Large intestine (tissue), 3 donors: ENCODE results near the gene ANKUB1. TPM values are rescaled to one million over a fixed set of nuclear protein-coding genes. Genes with fewer than 3 reads are reported as not detected.

ENCODE experiments used
- DNase-seq, 2 donors: peaks; one replicate each; pipeline versions ENCODE4 v3.0.0 to v3.0.0-alpha.2; 2013
- H3K27ac ChIP-seq: one replicate; pipeline ENCODE4 v1.5.1; 2013; ENCODE audit warnings: low read length
- H3K27me3 ChIP-seq: 2 replicates; pipeline ENCODE4 v1.6.1; 2013; ENCODE audit warnings: low read length; ENCODE audit not compliant: control insufficient read depth, insufficient read depth
- H3K36me3 ChIP-seq: 2 replicates; pipeline ENCODE4 v1.6.1; 2013; ENCODE audit warnings: low read length; ENCODE audit not compliant: control insufficient read depth, insufficient read depth
- H3K4me1 ChIP-seq: one replicate; pipeline ENCODE4 v1.6.1; 2013; ENCODE audit warnings: low read length; ENCODE audit not compliant: control insufficient read depth, insufficient read depth
- H3K4me3 ChIP-seq: one replicate; pipeline ENCODE4 v1.5.1; 2013; ENCODE audit warnings: low read length
- H3K9me3 ChIP-seq: one replicate; pipeline ENCODE4 v1.6.1; 2013; ENCODE audit warnings: mild to moderate bottlenecking, low read depth, low read length, moderate library complexity; ENCODE audit not compliant: control insufficient read depth
- WGBS: methylation state at CpG from one replicate; pipeline ENCODE4 v1.1.5; 2013; ENCODE audit warnings: low lambda C conversion rate; ENCODE audit not compliant: insufficient coverage; 5-methylcytosine and 5-hydroxymethylcytosine counted together
- polyA plus RNA-seq: library from polyadenylated mRNA; unstranded; fragments of 120-200 nt; gene quantifications from one replicate; pipeline ENCODE4 v1.2.1, GENCODE V29; 2013

ANKUB1 gene
- polyA plus RNA-seq, 1 donor: 0.12 TPM

- no peaks in the 10 kb centered on the region for H3K4me1 ChIP-seq
- peaks cover 28% of the 10 kb centered on the region for H3K27me3 ChIP-seq
- H3K4me3 ChIP-seq: no peak overlapping the region
- WGBS: no CpG with 5 or more reads among the region's 6 CpGs
- no peak for DNase-seq
- no peaks in the 10 kb centered on the region for H3K9me3 ChIP-seq
- H3K36me3 ChIP-seq: no peaks in the 10 kb centered on the region
- H3K27ac ChIP-seq: no peak overlapping the region
Observed at GRCh38 chr3:149767720-149768119, 24.6 kb downstream of the ANKUB1 start.

DNA sequence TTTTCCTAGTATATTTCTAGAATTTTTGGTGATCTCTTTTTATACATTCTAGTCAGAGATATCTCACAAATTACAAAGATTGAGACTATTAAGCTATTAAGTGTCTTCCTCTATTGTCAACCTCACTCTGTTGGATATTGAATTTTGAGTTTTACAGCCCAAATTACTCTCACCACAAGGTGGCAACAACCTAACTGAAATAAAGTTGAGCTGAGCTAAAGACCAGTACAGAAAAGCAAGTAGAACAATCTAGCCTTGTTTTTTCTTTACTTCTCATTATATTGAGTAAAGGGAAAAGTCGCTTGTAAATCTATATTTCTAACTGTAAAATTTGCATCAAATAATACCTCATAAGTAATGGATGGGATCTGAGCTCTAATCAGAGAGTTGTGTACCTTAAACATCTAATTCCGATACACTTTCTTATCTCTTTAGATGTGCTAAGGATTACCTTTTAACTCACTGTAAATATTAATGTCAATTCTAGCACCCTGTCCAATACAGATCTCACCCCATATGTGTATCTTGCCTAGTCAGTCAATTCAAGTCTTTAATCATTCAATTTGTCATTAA is 26.5 kb downstream of the ANKUB1 start:
- Histone ChIP-seq H3K4me1 (no peaks in the 10 kb centered on the region), H3K4me3 (no peak overlapping the region), H3K27me3 (peaks cover 30% of the 10 kb centered on the region), H3K27ac (no peak overlapping the region), H3K36me3 (no peaks in the 10 kb centered on the region), H3K9me3 (no peaks in the 10 kb centered on the region)
- 16% methylated on average over 2 of the region's 2 CpGs for WGBS
- DNase-seq: no peak

DNA sequence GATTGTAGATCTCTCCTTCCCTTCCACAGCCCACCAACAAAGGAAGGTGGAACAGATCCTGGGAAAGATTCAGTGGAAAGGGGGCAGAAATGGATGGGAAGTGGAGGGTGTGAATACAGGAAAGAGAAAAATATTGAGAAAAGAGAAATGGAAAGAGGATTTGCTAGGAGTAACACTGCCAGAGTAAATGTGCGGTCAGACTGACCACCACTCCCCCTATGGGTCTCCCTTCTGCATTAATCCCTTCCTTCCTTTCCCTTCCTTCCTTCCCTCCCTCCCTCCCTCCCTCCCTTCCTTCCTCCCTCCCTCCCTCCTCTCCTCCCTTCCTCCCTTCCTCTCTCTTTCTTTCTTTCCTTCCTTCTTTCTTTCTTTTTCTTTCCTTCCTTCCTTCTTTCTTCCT is 28.1 kb downstream of the ANKUB1 start:
- 60% methylated on average over 1 of the region's 1 CpG for WGBS
- Histone ChIP-seq H3K4me3 (no peak overlapping the region), H3K36me3 (no peaks in the 10 kb centered on the region), H3K9me3 (no peaks in the 10 kb centered on the region), H3K27me3 (peaks cover 36% of the 10 kb centered on the region), H3K4me1 (no peaks in the 10 kb centered on the region), H3K27ac (no peak overlapping the region)
- no peak for DNase-seq

GRCh38 chr3:149763565-149764195 is 28.7 kb downstream of the ANKUB1 start:
- peak in 1 of 2 donors; percentile 9 for DNase-seq
- Histone ChIP-seq H3K27me3 (peaks cover 38% of the 10 kb centered on the region), H3K4me3 (no peak overlapping the region), H3K27ac (no peak overlapping the region), H3K9me3 (no peaks in the 10 kb centered on the region), H3K36me3 (no peaks in the 10 kb centered on the region), H3K4me1 (no peaks in the 10 kb centered on the region)
- WGBS: no CpG with 5 or more reads among the region's 3 CpGs

- no peak for DNase-seq
- no peak overlapping the region for H3K27ac ChIP-seq
Observed at GRCh38 chr3:149753717-149754116, 38.6 kb downstream of the ANKUB1 start.

GRCh38 chr3:149752788-149753136 is 39.6 kb downstream of the ANKUB1 start:
- peaks cover 16% of the 10 kb centered on the region for H3K36me3 ChIP-seq
- no peak for DNase-seq
- peak overlapping the region; percentile 53 for H3K27ac ChIP-seq
- H3K9me3 ChIP-seq: no peaks in the 10 kb centered on the region
- peak overlapping the region; percentile 83 for H3K4me3 ChIP-seq
- peaks cover 6% of the 10 kb centered on the region for H3K4me1 ChIP-seq
- peaks cover 5% of the 10 kb centered on the region for H3K27me3 ChIP-seq

More at GRCh38 chr3:149753717-149754116, 38.6 kb downstream of the ANKUB1 start:
- Histone ChIP-seq H3K36me3 (peaks cover 7% of the 10 kb centered on the region), H3K4me3 (no peak overlapping the region), H3K4me1 (peaks cover 6% of the 10 kb centered on the region), H3K9me3 (no peaks in the 10 kb centered on the region), H3K27me3 (peaks cover 5% of the 10 kb centered on the region)

DNA sequence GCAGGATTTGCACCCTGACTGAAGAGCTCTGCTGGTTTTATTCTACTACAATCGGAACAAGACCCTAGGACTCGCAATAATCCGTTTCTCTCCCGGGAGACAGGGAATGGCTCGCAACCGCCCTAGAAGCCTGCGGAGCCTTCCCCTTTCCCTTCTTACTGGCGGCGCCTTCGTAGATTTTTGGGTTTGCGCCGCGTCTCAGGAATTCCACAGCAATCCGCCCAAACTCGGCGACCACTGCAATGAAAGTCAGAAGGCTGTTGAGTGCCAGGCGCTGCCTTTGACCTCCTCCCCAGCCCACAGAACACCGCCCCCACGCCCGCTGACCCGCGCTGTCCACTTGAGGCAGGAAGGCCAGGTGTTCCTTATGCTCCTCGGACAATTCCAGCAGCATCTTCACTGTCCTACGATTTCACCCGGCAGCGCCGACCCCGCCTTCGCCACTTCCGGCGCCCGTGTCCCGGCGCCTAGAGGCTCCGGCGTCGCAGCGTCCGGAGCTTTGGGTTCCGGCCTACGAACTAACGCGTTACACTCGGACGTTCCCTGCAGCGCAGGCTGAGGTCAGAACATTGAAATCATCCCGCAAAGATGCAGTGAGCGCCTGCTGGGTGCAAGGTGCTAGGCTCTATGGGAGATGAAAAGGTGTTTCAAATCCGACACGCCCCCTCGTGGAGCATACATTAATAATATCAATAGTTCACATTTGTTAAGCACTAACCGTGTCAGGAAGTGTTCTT is 40.1 kb downstream of the ANKUB1 start, which contains the start of gene COMMD2:
COMMD2 (minus strand) TSS at position 439 of the 737 bp plus-strand sequence; CDS start at position 394, 45 bp downstream.
- Histone ChIP-seq H3K9me3 (no peaks in the 10 kb centered on the region), H3K4me3 (peak within 1 kb of the TSS; percentile 83), H3K27ac (peak within 1 kb of the TSS; percentile 53), H3K4me1 (peaks cover 6% of the 10 kb centered on the region), H3K36me3 (peaks cover 18% of the 10 kb centered on the region), H3K27me3 (peaks cover 5% of the 10 kb centered on the region)
- WGBS: no CpG with 5 or more reads among the region's 52 CpGs
- peak; percentile 74 to 87 for DNase-seq

DNA sequence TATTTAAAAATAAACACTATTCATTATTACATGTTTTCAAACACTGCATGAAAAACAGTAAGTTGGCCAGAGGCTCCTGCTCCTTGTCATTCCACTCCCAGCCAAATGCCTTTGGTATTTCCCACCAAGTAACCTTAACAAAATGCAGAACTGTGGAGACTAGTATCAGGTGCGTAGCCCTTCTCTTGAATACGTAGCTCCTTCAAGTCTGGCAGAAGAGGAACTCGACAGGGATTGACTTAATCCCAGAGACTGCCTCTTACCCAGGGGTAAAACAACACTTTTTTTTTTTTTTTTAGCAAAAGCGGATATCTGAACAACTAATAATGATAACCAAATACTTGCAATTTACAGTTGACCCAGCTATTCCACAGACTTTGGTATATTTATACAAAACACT is 40.8 kb downstream of the ANKUB1 start:
- H3K27me3 ChIP-seq: peaks cover 5% of the 10 kb centered on the region
- H3K4me3 ChIP-seq: peak overlapping the region; percentile 83
- peaks cover 6% of the 10 kb centered on the region for H3K4me1 ChIP-seq
- no peak for DNase-seq
- H3K36me3 ChIP-seq: peaks cover 22% of the 10 kb centered on the region
- 0% methylated on average over 1 of the region's 4 CpGs for WGBS
- H3K27ac ChIP-seq: no peak overlapping the region
- no peaks in the 10 kb centered on the region for H3K9me3 ChIP-seq

DNA sequence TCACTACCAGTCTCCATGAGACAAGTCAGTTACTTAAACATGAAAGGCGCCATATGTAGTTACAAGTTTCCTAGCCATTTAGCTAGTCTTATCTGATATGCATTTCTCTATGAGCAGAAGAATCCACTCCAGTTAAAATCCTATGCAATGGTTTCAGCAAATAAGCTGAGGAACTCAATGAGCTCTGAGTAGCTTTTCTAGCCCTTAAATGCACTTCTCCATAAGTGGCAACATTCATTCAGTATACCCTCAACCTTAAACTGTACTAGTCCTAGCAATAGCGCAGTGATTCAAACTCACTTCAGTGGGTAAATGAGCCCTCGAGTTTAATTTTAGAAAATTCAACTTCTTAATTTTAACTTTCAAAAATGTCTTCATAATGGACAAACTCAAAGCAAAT is 47.7 kb downstream of the ANKUB1 start:
- Histone ChIP-seq H3K4me3 (no peak overlapping the region), H3K27ac (no peak overlapping the region), H3K4me1 (no peaks in the 10 kb centered on the region), H3K9me3 (no peaks in the 10 kb centered on the region), H3K27me3 (no peaks in the 10 kb centered on the region), H3K36me3 (peaks cover 49% of the 10 kb centered on the region)
- DNase-seq: no peak
- WGBS: 80% methylated on average over 1 of the region's 3 CpGs

DNA sequence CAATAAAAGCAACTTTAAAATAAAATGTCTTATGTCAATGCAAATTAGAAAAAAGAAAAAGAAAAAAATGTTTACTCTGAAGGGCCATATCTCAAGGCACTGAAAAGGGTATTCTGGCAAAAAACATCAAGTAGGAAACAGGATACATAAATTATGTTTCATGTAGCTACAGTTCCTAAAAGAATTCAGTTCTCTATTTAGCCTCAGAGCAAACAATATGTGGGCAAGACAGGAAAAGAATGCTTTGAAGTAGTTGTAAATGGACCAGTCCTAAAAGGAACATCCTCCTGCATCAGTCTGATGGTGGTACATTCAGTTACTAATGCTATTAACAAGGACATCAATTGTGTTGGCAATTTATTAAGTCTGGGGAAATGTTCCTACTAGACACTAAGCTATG is 48.2 kb downstream of the ANKUB1 start:
- Histone ChIP-seq H3K27ac (no peak overlapping the region), H3K27me3 (no peaks in the 10 kb centered on the region), H3K4me1 (no peaks in the 10 kb centered on the region), H3K36me3 (peaks cover 49% of the 10 kb centered on the region), H3K4me3 (no peak overlapping the region), H3K9me3 (no peaks in the 10 kb centered on the region)
- no peak for DNase-seq
